H54 (cell line): Measurements from ENCODE around the gene ATP1A2.

Source experiments
- DNase-seq: peaks from one replicate; pipeline ENCODE4 v3.0.0; 2011; ENCODE audit warnings: low spot score, mixed read lengths; ENCODE audit not compliant: insufficient read length
- FAIRE-seq: peaks from 3 replicates; lab custom pipeline; 2011; peaks lifted over from hg19 to GRCh38; lab: Jason Lieb, UNC
- POLR2A ChIP-seq: IDR thresholded peaks from 2 replicates; pipeline ENCODE4 v1.6.1; 2011; ENCODE audit warnings: low read depth, mild to moderate bottlenecking, low read length

ATP1A2 gene

GRCh38 chr1:160080381-160081100 is 35.0 kb upstream of the ATP1A2 start:
- no peak for TF ChIP-seq POLR2A
- DNase-seq (no peak), FAIRE-seq (no peak)

- FAIRE-seq (no peak), DNase-seq (no peak)
- no peak for TF ChIP-seq POLR2A
These were observed 34.2 kb upstream of the ATP1A2 start, which contains the start of gene KCNJ9 for GRCh38 chr1:160081261-160081936. TSS of gene KCNJ9 (plus strand) at chr1:160081538. CDS start at chr1:160084031, 2,493 bp downstream.

- FAIRE-seq: no peak
- DNase-seq: no peak
- TF ChIP-seq POLR2A: no peak
These were observed 33.1 kb upstream of the ATP1A2 start for GRCh38 chr1:160082487-160082886.

- no peak for TF ChIP-seq POLR2A
- DNase-seq: no peak
- no peak for FAIRE-seq
These were observed 32.6 kb upstream of the ATP1A2 start for GRCh38 chr1:160082926-160083325.

- no peak for TF ChIP-seq POLR2A
- FAIRE-seq (no peak), DNase-seq (no peak)
These were observed 31.4 kb upstream of the ATP1A2 start for GRCh38 chr1:160083968-160084770.

GRCh38 chr1:160084771-160085321 is 30.7 kb upstream of the ATP1A2 start:
- no peak for TF ChIP-seq POLR2A
- no peak for FAIRE-seq

GRCh38 chr1:160085686-160086455 is 29.7 kb upstream of the ATP1A2 start:
- TF ChIP-seq POLR2A: no peak
- no peak for FAIRE-seq
- DNase-seq: peak; percentile 99

More at GRCh38 chr1:160084771-160085321, 30.7 kb upstream of the ATP1A2 start:
- DNase-seq: no peak

GRCh38 chr1:160086456-160086892 is 29.1 kb upstream of the ATP1A2 start:
- FAIRE-seq (no peak), DNase-seq (no peak)
- TF ChIP-seq POLR2A: no peak

GRCh38 chr1:160087118-160087662 is 28.4 kb upstream of the ATP1A2 start:
- FAIRE-seq (no peak), DNase-seq (no peak)
- no peak for TF ChIP-seq POLR2A

GRCh38 chr1:160089883-160090282 is 25.7 kb upstream of the ATP1A2 start:
- no peak for DNase-seq
- no peak for TF ChIP-seq POLR2A
- no peak for FAIRE-seq

GRCh38 chr1:160090760-160091159 is 24.8 kb upstream of the ATP1A2 start:
- no peak for TF ChIP-seq POLR2A
- no peak for FAIRE-seq
- DNase-seq: no peak

GRCh38 chr1:160091666-160092223 is 23.8 kb upstream of the ATP1A2 start:
- FAIRE-seq (no peak), DNase-seq (no peak)
- no peak for TF ChIP-seq POLR2A
